Keratinocyte (primary cell): ENCODE data around the gene PRL. TPM values are rescaled to one million over a fixed set of nuclear protein-coding genes. Genes with fewer than 3 reads are reported as not detected.

ENCODE experiments used
- DNase-seq: peaks from one replicate; pipeline ENCODE4 v3.0.0-alpha.2; 2011; ENCODE audit warnings: low read depth, missing footprints, low spot score
- FAIRE-seq: peaks from 2 replicates; lab custom pipeline; 2011; peaks lifted over from hg19 to GRCh38; lab: Jason Lieb, UNC
- H2AFZ ChIP-seq: 2 replicates; pipeline ENCODE4 v1.6.0; 2012; ENCODE audit warnings: low read length, control low read depth, inconsistent platforms; ENCODE audit not compliant: control insufficient read depth
- H3K27ac ChIP-seq: 2 replicates; pipeline ENCODE4 v1.5.1; 2011; ENCODE audit warnings: low read length; ENCODE audit not compliant: control insufficient read depth, insufficient read depth
- H3K27me3 ChIP-seq: 3 replicates; pipeline ENCODE4 v1.6.0; 2011; ENCODE audit warnings: low read length; ENCODE audit not compliant: control insufficient read depth, insufficient read depth; ENCODE audit errors: extremely low read depth
- H3K36me3 ChIP-seq, 2 experiments: 2 replicates in 1 of 2; 3 replicates in 1 of 2; pipeline ENCODE4 v1.5.1; 2011; ENCODE audit warnings: low read length in 2 of 2, mild to moderate bottlenecking in 1 of 2; ENCODE audit not compliant: control insufficient read depth in 2 of 2, insufficient read depth in 2 of 2; ENCODE audit errors: extremely low read depth in 1 of 2
- H3K4me1 ChIP-seq: 3 replicates; pipeline ENCODE4 v1.5.1; 2011; ENCODE audit warnings: low read length; ENCODE audit not compliant: control insufficient read depth, insufficient read depth; ENCODE audit errors: extremely low read depth
- H3K4me2 ChIP-seq: 3 replicates; pipeline ENCODE4 v1.6.0; 2011; ENCODE audit warnings: low read depth, low read length; ENCODE audit not compliant: control insufficient read depth, insufficient read depth; ENCODE audit errors: extremely low read depth
- H3K4me3 ChIP-seq, 3 experiments: fragments of 200-600 bp in 1 of 3; sonication (generic) in 1 of 3; 2 replicates in 2 of 3; 3 replicates in 1 of 3; pipeline ENCODE4 v1.5.1; 2011 to 2016; ENCODE audit warnings: low read length in 3 of 3, mild to moderate bottlenecking in 3 of 3, control low read depth in 2 of 3, inconsistent platforms in 1 of 3, low read depth in 1 of 3, mixed read lengths in 1 of 3, mixed run types in 1 of 3, moderate library complexity in 1 of 3; ENCODE audit not compliant: control insufficient read depth in 2 of 3, insufficient read depth in 2 of 3; ENCODE audit errors: extremely low read depth in 1 of 3
- H3K79me2 ChIP-seq: 2 replicates; pipeline ENCODE4 v1.6.0; 2012; ENCODE audit warnings: low read length; ENCODE audit not compliant: control insufficient read depth, insufficient read depth
- H3K9ac ChIP-seq: 3 replicates; pipeline ENCODE4 v1.6.0; 2011; ENCODE audit warnings: low read length; ENCODE audit not compliant: control insufficient read depth, insufficient read depth; ENCODE audit errors: extremely low read depth
- H3K9me1 ChIP-seq: 3 replicates; pipeline ENCODE4 v1.6.0; 2011; ENCODE audit warnings: low read length; ENCODE audit not compliant: control insufficient read depth, insufficient read depth; ENCODE audit errors: extremely low read depth
- H3K9me3 ChIP-seq: 2 replicates; pipeline ENCODE4 v1.5.1; 2012; ENCODE audit warnings: low read depth, low read length; ENCODE audit not compliant: control insufficient read depth
- H4K20me1 ChIP-seq: 3 replicates; pipeline ENCODE4 v1.6.0; 2011; ENCODE audit warnings: low read length; ENCODE audit not compliant: control insufficient read depth, insufficient read depth; ENCODE audit errors: extremely low read depth
- EZH2 ChIP-seq: IDR thresholded peaks from one replicate; pipeline ENCODE4 v1.6.1; 2012; ENCODE audit warnings: inconsistent platforms, mild to moderate bottlenecking, low read length, moderate library complexity
- dilution Hi-C: fragments of 300-500 bp; cut with MboI; formaldehyde crosslinking; loops from one replicate; pipeline ENCODE4 v1.7.0; 2020; ENCODE audit warnings: low sequenced_read_pairs; ENCODE audit not compliant: extremely low pct_ligation_motif_present
- polyA plus RNA-seq, 5 experiments: library from polyadenylated mRNA; depleted of rRNA in 3 of 5; stranded (reverse) in 3 of 5; stranded (forward) in 1 of 5; unstranded in 1 of 5; fragments of >200 nt; gene quantifications; 1 replicate in 1 of 5; 2 replicates in 3 of 5; 3 replicates in 1 of 5; pipeline versions ENCODE4 v1.2.1 to v1.2.3, GENCODE V29; 2011 to 2012; ENCODE audit warnings: missing spikeins in 2 of 5, low read depth in 1 of 5, low replicate concordance in 1 of 5
- TF ChIP-seq, protein P1 (sequence below), 3 experiments: IDR thresholded peaks in 1 of 3; conservative IDR thresholded peaks in 1 of 3; optimal IDR thresholded peaks in 1 of 3; 2 replicates in 2 of 3; 3 replicates in 1 of 3; pipeline versions ENCODE3 to v1.5.1; 2011; ENCODE audit warnings: low read length in 3 of 3, mild to moderate bottlenecking in 3 of 3, moderate library complexity in 2 of 3, control low read depth in 1 of 3, inconsistent platforms in 1 of 3; ENCODE audit not compliant: insufficient read depth in 2 of 3; ENCODE audit errors: extremely low read depth in 1 of 3

Gene PRL
- polyA plus RNA-seq, 1 donor (not counting 4 experiments of a cell fraction or from before 2014, with no cell fraction given), result not detected

GRCh38 chr6:22318404-22318803 lies 21.6 kb upstream of the PRL start:
- Histone ChIP-seq H3K4me3 (no peak overlapping the region), H3K27me3 (no peaks in the 10 kb centered on the region), H4K20me1 (no peaks in the 10 kb centered on the region), H3K9ac (no peak overlapping the region), H3K9me1 (no peaks in the 10 kb centered on the region), H3K79me2 (no peaks in the 10 kb centered on the region), H3K4me1 (no peaks in the 10 kb centered on the region), H3K4me2 (no peak overlapping the region), H3K9me3 (no peaks in the 10 kb centered on the region), H3K27ac (no peak overlapping the region), H2AFZ (no peak overlapping the region), H3K36me3 (no peaks in the 10 kb centered on the region)
- dilution Hi-C loops, result no loop called here
- FAIRE-seq (no peak), DNase-seq (no peak)
- TF ChIP-seq, protein P1, sequence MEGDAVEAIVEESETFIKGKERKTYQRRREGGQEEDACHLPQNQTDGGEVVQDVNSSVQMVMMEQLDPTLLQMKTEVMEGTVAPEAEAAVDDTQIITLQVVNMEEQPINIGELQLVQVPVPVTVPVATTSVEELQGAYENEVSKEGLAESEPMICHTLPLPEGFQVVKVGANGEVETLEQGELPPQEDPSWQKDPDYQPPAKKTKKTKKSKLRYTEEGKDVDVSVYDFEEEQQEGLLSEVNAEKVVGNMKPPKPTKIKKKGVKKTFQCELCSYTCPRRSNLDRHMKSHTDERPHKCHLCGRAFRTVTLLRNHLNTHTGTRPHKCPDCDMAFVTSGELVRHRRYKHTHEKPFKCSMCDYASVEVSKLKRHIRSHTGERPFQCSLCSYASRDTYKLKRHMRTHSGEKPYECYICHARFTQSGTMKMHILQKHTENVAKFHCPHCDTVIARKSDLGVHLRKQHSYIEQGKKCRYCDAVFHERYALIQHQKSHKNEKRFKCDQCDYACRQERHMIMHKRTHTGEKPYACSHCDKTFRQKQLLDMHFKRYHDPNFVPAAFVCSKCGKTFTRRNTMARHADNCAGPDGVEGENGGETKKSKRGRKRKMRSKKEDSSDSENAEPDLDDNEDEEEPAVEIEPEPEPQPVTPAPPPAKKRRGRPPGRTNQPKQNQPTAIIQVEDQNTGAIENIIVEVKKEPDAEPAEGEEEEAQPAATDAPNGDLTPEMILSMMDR (optimal IDR thresholded peaks at IDR 0.05 in 1 of 3, IDR thresholded peaks at IDR 0.05 in 1 of 3, conservative IDR thresholded peaks at IDR 0.05 in 1 of 3; ENCODE audit: extremely low read depth in 1 of 3, insufficient read depth in 2 of 3, low read length in 3 of 3), result no peak
- no peak for TF ChIP-seq EZH2

DNA sequence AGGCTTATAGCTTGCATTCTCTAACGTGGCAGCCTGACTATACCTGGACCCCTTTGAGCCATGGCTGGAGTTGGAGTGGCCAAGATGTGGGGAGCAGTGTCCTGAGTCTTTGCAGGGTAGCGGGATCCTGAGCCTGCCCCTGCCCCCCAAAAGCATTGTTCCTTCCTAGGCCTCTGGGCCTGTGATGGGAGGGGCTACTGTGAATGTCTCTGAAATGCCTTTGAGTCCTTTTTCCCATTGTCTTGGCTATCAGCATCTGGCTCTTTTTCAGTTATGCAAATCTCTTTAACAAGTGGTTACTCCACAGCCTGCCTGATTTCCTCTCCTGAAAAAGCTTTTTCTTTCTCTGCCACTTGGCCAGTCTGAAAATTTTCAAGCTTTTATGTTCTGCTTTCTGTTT lies 17.0 kb upstream of the PRL start:
- Histone ChIP-seq H3K9ac (no peak overlapping the region), H3K27me3 (no peaks in the 10 kb centered on the region), H3K9me3 (no peaks in the 10 kb centered on the region), H3K4me2 (no peak overlapping the region), H3K4me1 (no peaks in the 10 kb centered on the region), H2AFZ (no peak overlapping the region), H4K20me1 (no peaks in the 10 kb centered on the region), H3K79me2 (no peaks in the 10 kb centered on the region), H3K4me3 (no peak overlapping the region), H3K27ac (no peak overlapping the region), H3K36me3 (no peaks in the 10 kb centered on the region), H3K9me1 (no peaks in the 10 kb centered on the region)
- FAIRE-seq (no peak), DNase-seq (no peak)
- TF ChIP-seq EZH2, result no peak
- dilution Hi-C loops, result no loop called here

DNA sequence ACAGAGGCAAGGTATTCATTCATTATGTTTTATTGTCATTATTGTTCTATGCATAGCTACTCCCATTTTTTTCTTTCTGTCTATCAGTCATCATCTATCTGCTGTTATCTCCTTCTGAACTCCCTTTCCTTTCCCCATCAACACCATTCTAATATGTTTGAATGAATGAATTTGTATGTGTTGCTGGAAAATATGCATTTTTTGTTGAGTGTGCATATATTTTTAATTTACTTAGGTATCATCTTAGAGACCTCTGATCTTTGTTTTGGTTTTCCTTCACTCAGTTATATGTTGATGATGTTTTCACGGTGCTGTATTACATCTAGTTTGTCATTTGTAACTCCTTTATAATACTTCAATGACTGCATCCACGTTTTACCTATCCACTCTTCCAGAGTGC lies 12.1 kb upstream of the PRL start:
- dilution Hi-C loops, result no loop called here
- H3K9me3 ChIP-seq, result no peaks in the 10 kb centered on the region
- no peak overlapping the region for H3K4me2 ChIP-seq
- no peak overlapping the region for H3K9ac ChIP-seq
- H3K4me3 ChIP-seq, result no peak overlapping the region
- H3K79me2 ChIP-seq, result no peaks in the 10 kb centered on the region
- H3K27ac ChIP-seq, result no peak overlapping the region
- no peaks in the 10 kb centered on the region for H3K4me1 ChIP-seq
- FAIRE-seq (no peak), DNase-seq (no peak)
- H3K36me3 ChIP-seq, result no peaks in the 10 kb centered on the region
- H4K20me1 ChIP-seq, result no peaks in the 10 kb centered on the region
- H3K27me3 ChIP-seq, result no peaks in the 10 kb centered on the region
- no peaks in the 10 kb centered on the region for H3K9me1 ChIP-seq
- TF ChIP-seq EZH2, result no peak
- TF ChIP-seq, protein P1 (optimal IDR thresholded peaks at IDR 0.05 in 1 of 3, IDR thresholded peaks at IDR 0.05 in 1 of 3, conservative IDR thresholded peaks at IDR 0.05 in 1 of 3; ENCODE audit: extremely low read depth in 1 of 3, insufficient read depth in 2 of 3, low read length in 3 of 3), result no peak
- H2AFZ ChIP-seq, result no peak overlapping the region
